GM19240 (cell line): Measurements from ENCODE around the gene CD274.
"Not testable (repeated sequence)": the region's sequence is repeated elsewhere in the genome, so short reads cannot be mapped to it uniquely, and the experiment has no call there.

Experiments
- DNase-seq: peaks from one replicate; pipeline ENCODE4 v3.0.0; 2011; ENCODE audit warnings: low spot score; ENCODE audit not compliant: insufficient read length

CD274 gene

GRCh38 chr9:5494765-5495164, 44.4 kb downstream of the CD274 start:
- DNase-seq: not testable (repeated sequence)

GRCh38 chr9:5499157-5499556, 48.8 kb downstream of the CD274 start:
- DNase-seq: no peak

GRCh38 chr9:5499889-5500398, 49.6 kb downstream of the CD274 start:
- DNase-seq: no peak

GRCh38 chr9:5500441-5501235, 50.3 kb downstream of the CD274 start:
- DNase-seq: no peak

- DNase-seq: no peak
These were observed 52.2 kb downstream of the CD274 start for GRCh38 chr9:5502553-5502952.

GRCh38 chr9:5509573-5509972, 59.2 kb downstream of the CD274 start:
- DNase-seq: no peak

GRCh38 chr9:5510360-5510931, 60.1 kb downstream of the CD274 start, which contains the start of gene PDCD1LG2:
Gene PDCD1LG2, plus strand, starts transcription at chr9:5510531. Its CDS starts 12,016 bp downstream, at chr9:5522547.
- no peak for DNase-seq

- no peak for DNase-seq
These were observed 60.6 kb downstream of the CD274 start for GRCh38 chr9:5510989-5511388.

GRCh38 chr9:5511476-5511875, 61.1 kb downstream of the CD274 start:
- no peak for DNase-seq

GRCh38 chr9:5511935-5512580, 61.7 kb downstream of the CD274 start:
- no peak for DNase-seq

- no peak for DNase-seq
These were observed 62.5 kb downstream of the CD274 start for GRCh38 chr9:5512658-5513452.

GRCh38 chr9:5513966-5514616, 63.7 kb downstream of the CD274 start:
- DNase-seq: no peak

- no peak for DNase-seq
These were observed 64.4 kb downstream of the CD274 start for GRCh38 chr9:5514617-5515260.

GRCh38 chr9:5515261-5515650, 64.9 kb downstream of the CD274 start:
- no peak for DNase-seq

GRCh38 chr9:5516453-5517220, 66.3 kb downstream of the CD274 start:
- no peak for DNase-seq

- DNase-seq: no peak
These were observed 68.0 kb downstream of the CD274 start for GRCh38 chr9:5518171-5518936.

GRCh38 chr9:5518937-5519319, 68.6 kb downstream of the CD274 start:
- no peak for DNase-seq
